A172 (cell line): ENCODE results near the gene TIMM8A. TPM values are rescaled to one million over a fixed set of nuclear protein-coding genes. Genes with fewer than 3 reads are reported as not detected.
"Not testable (repeated sequence)": the region's sequence is repeated elsewhere in the genome, so short reads cannot be mapped to it uniquely, and the experiment has no call there.

Source experiments
- DNase-seq: peaks from one replicate; pipeline ENCODE4 v3.0.0-alpha.2; 2015; ENCODE audit warnings: low spot score
- total RNA-seq: library from RNA; depleted of rRNA; stranded (reverse); fragments of >200 nt; shearing (Covaris generic); gene quantifications from 2 replicates; pipeline ENCODE4 v1.2.3, GENCODE V29; 2014; rRNA removed

Gene TIMM8A
- total RNA-seq, 1 experiment from 2014 or later = 1.8 TPM

DNA sequence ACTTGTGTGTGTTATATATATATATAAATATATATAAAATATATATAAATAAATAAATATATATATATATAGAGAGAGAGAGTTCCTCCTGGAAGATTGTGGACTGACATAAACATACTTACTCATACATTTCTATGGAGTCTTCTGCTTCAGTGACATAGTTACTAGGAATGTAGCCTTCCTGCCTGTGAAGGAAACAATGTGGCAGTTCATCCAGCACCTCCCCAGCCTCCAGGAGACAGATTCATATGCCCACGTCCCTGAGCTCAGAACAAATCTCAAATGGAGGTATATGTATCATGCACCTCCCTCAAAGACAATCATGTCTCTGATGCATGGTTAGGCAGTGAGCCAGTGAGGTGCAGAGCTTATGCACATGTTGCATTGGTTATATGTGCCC lies 11.4 kb upstream of the TIMM8A start:
- no peak for DNase-seq

DNA sequence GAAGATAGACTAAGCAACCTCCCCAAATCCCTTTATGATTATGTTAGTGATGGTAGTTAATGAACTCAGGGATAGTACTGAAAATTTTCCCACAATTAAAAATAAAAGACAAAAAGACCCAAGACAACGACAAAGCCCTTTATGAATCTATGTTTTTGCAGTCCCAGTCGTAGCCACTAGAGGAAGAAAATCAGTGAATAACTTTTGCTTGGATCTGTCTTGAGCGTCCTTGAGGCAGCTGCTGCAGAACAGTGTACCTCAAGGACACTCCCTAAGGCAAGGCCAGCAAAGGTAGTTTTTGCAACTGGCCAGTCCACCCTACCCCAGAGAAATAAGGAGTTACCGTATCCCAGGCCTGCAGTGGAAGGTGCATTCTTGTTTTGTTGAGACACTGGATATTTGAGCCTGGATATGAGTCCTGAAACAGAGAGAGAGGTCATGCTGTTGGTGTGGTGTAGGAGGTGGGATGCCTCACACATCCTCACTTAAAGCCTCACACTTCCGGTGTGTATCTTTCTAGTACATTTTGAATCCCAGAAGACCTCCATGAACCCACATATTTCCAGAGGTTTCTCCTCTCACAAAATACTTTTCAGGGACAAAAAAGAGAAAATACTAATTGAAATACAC lies 8.7 kb upstream of the TIMM8A start:
- DNase-seq = no peak

DNA sequence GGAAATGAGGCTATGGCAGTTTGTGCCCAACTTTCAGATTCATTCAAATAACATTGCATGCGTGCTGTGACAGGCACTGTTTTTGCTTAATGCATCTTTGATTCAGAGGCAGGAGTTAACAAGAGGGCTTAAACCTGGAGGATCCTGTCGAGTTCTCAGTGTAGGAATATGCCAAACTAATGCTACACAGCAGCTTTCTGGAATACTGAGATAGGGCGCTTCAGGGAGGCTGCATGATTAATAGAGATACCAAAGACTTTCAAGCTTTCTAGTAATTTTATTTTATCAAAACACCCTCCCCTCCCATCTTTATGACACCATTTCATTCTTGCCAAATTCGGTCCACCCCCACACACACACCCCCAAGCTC lies 636 bp upstream of the TIMM8A start:
- DNase-seq = no peak

DNA sequence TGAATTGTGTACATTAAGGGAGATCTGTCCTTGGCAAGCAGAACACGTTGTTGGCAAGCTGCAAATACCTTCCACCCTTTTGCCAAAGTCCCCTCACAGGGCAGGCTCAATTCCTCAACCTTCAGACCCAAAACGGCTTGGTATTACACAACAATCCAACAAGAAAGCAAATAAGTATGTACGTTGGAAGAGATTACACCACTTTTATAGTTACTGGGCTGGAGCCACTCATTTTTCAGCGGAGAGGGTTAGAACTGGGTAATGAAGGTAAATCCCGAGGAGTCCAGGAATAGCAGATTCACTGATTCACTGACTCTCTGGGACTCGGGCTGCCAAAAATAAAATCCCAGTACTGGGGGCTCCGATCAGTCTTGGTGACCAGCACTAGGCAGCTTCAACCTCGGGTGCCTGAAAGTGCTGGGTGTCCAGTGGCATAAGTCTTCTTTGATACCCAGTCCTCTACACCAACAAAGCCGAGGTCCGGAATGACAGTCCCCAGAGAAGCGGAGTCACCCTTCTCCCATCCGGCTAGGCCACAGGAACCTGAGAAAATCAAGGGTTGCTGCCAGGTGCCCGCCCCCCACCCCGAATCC lies 587 bp downstream of the TIMM8A start:
- no peak for DNase-seq

DNA sequence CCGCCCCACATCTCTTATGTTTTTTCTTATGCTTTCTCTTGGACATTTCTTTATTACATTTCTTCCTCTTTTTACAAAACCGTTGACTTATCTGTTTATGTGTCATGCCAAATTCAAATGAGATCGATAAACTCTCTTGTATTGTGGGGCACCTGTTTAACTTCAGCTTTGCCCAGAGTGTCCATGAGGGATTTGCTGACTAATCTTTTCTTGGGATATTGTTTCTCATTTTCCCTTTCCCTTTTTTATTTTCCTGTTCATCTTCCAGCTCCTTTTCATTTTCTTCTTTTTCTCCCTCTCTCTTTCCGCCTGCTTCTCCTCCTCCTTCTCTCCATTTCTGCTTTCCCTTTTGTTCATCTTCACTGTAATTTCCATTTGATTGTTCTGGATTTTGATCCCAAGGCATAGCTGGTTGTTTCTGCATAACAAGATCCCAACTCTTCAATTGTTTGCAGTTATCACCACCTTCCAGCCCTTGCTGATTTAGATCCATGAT lies 10.7 kb downstream of the TIMM8A start:
- no peak for DNase-seq

DNA sequence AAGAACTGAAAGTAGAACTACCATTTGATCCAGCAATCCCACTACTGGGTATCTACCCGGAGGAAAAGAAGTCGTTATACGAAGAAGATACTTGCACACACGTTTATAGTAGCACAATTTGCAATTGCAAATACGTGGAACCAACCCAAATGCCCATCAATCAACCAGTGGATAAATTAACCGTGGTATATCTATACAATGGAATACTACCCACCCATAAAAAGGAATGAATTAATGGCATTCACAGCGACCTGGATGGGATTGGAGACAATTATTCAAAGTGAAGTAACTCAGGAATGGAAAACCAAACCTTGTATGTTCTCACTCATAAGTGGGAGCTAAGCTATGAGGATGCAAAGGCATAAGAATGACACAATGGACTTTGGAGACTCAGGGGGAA lies 14.2 kb downstream of the TIMM8A start:
- not testable (repeated sequence) for DNase-seq

DNA sequence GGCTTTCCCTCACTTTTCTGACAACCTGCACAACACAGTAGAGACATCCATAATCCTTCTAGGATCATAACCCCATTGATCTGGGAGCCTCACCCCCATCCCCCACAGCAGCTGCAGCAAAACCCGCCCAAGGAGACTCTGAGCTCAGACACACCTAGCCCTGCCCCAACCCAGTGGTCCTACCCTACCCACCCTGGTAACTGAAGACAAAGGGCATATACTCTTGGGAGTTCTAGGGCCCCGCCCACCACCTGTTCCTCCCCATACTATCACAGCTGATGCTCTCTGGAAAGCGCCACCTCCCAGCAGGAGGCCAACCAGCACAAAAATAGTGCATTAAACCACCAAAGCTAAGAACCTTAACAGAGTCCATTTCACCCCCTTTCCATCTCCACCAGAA lies 21.9 kb downstream of the TIMM8A start:
- DNase-seq = not testable (repeated sequence)

DNA sequence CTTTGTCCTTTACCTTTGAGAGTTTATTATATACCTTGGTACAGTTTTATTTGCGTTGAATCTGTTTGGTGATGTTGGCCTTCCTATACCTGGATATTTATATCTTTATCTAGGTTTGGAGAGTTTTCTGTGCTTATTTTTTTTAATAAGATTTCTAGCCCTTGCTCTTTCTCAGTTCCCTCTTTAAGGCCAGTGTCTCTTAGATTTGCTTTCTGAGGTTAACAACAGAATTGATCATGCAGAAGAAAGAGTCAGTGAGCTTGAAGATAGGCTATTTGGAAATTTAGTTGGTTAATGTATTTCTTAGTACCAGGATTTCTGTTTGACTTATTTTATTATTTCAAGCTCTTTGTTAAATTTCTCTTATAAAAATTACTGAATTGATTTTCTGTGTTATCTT lies 44.8 kb downstream of the TIMM8A start:
- DNase-seq = no peak

Other genes with a start within 250 kb of the TIMM8A start
- gene DRP2, start 129.0 kb downstream of the TIMM8A start, total RNA-seq = 0.05 and 0.10 TPM in 2 replicates
- gene TAF7L, start 57.4 kb downstream of the TIMM8A start, total RNA-seq = not detected in 2 replicates
- not detected in 2 replicates for gene BTK, start 37.4 kb upstream of the TIMM8A start, total RNA-seq
- gene RPL36A, start 42.3 kb upstream of the TIMM8A start, total RNA-seq = 859 and 1,447 TPM in 2 replicates
- 33.6 and 40.4 TPM in 2 replicates for gene GLA, start 59.2 kb upstream of the TIMM8A start, total RNA-seq
- gene HNRNPH2, start 59.5 kb upstream of the TIMM8A start, total RNA-seq = 47.8 and 49.7 TPM in 2 replicates
- gene ARMCX4, start 136.7 kb upstream of the TIMM8A start, total RNA-seq = not detected in 2 replicates
- gene ARMCX1, start 201.8 kb upstream of the TIMM8A start, total RNA-seq = 8.0 and 11.2 TPM in 2 replicates